ENCODE results near the gene CAP2. TPM values are rescaled to one million over a fixed set of nuclear protein-coding genes. Genes with fewer than 3 reads are reported as not detected.
"Not testable (repeated sequence)": the region's sequence is repeated elsewhere in the genome, so short reads cannot be mapped to it uniquely, and the experiment has no call there.

CAP2 gene
- total and polyA plus RNA-seq, 8 donors: 0.61 to 78.8 (median 4.2) TPM

DNA sequence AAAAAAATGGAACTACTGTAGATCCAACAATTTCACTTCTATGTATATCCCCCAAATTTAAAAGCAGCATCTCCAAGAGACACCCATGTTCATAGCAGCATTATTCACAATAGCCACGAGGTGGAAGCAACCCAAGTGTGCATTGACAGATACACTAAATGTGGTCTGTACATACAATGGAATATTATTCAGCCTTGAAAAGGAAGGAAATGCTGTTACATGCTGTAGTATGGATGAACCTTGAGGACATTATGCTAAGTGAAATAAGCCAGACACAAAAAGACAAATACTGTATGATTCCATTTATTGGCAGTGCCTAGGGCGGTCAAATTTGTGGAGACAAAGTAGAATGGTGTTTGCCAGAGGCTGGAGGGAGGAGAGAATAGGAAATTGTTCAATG, 34.2 kb downstream of the CAP2 start:
- H3K9me3 ChIP-seq: no peaks in the 10 kb centered on the region
- no peak for DNase-seq
- TF ChIP-seq EP300 (IDR thresholded peaks at IDR 0.05) (no peak), POLR2AphosphoS5 (IDR thresholded peaks at IDR 0.05) (no peak)
- intact Hi-C loops (cut with DNase I; ENCODE audit: low total_unique reads): no loop called here
- H3K27me3 ChIP-seq: no peaks in the 10 kb centered on the region
- H3K36me3 ChIP-seq: no peaks in the 10 kb centered on the region
- H3K4me3 ChIP-seq: no peak overlapping the region
- no peak overlapping the region for H3K27ac ChIP-seq
- H3K4me1 ChIP-seq: peaks cover 0 to 10% (median 0%) of the 10 kb centered on the region in 4 donors
- WGBS, 5 donors: 79 to 88% (median 84%) methylated on average over 2 of the region's 2 CpGs

DNA sequence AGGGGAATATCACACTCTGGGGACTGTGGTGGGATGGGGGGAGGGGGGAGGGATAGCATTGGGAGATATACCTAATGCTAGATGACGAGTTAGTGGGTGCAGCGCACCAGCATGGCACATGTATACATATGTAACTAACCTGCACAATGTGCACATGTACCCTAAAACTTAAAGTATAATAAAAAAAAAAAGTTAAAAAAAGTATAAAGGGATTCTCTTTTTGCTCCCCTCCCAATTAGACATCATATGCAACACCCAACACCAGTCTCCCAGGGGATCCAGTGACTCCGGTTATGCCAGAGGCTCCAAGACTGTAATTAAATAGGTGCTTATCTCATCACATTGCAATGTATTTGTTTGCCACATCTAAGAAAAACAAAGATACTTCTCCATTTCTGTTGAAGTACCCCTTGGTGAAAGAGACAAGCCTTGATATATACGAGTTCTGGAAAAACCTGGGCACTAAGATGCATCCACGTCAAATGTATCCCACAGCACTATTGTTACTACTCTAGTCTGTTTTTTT, 35.3 kb downstream of the CAP2 start:
- H3K27me3 ChIP-seq; H3K36me3 ChIP-seq; H3K9me3 ChIP-seq; DNase-seq; H3K4me3 ChIP-seq; H3K27ac ChIP-seq; intact Hi-C loops (cut with DNase I; ENCODE audit: low total_unique reads): not testable (repeated sequence)
- WGBS, 5 donors: 85 to 92% (median 89%) methylated on average over 3 to 5 of the region's 5 CpGs
- H3K4me1 ChIP-seq: peaks cover 0 to 10% (median 0%) of the 10 kb centered on the region in 4 donors

GRCh38 chr6:17429383-17430061, 36.1 kb downstream of the CAP2 start:
- Histone ChIP-seq H3K9me3 (no peaks in the 10 kb centered on the region), H3K36me3 (no peaks in the 10 kb centered on the region), H3K4me3 (no peak overlapping the region), H3K27ac (peak overlapping the region in 1 of 5 donors; percentile 32), H3K27me3 (no peaks in the 10 kb centered on the region), H3K4me1 (peaks cover 0 to 10% (median 0%) of the 10 kb centered on the region in 4 donors)
- intact Hi-C loops (cut with DNase I; ENCODE audit: low total_unique reads): no loop called here
- WGBS, 5 donors: 44 to 79% (median 68%) methylated on average over 3 of the region's 3 CpGs
- TF ChIP-seq POLR2AphosphoS5 (IDR thresholded peaks at IDR 0.05): peak in 2 of 3 donors; percentile 11 to 25
- TF ChIP-seq EP300 (IDR thresholded peaks at IDR 0.05): no peak
- peak in 1 of 2 donors; percentile 71 for DNase-seq

GRCh38 chr6:17431581-17431980, 38.2 kb downstream of the CAP2 start:
- TF ChIP-seq EP300 (IDR thresholded peaks at IDR 0.05): no peak
- TF ChIP-seq POLR2A (IDR thresholded peaks at IDR 0.05): no peak
- TF ChIP-seq POLR2AphosphoS5 (IDR thresholded peaks at IDR 0.05): peak in 1 of 3 donors; percentile 23
- Histone ChIP-seq H3K27me3 (no peaks in the 10 kb centered on the region), H3K4me3 (no peak overlapping the region), H3K9me3 (no peaks in the 10 kb centered on the region), H3K4me1 (peaks cover 0 to 10% (median 0%) of the 10 kb centered on the region in 4 donors), H3K27ac (no peak overlapping the region), H3K36me3 (no peaks in the 10 kb centered on the region)
- 38 to 70% (median 63%) methylated on average over 2 of the region's 2 CpGs for WGBS, 5 donors
- intact Hi-C loops (cut with DNase I; ENCODE audit: low total_unique reads): no loop called here
- DNase-seq: no peak

GRCh38 chr6:17432356-17432755, 39.0 kb downstream of the CAP2 start:
- TF ChIP-seq CTCF (IDR thresholded peaks at IDR 0.05): no peak
- TF ChIP-seq EP300 (IDR thresholded peaks at IDR 0.05): no peak
- TF ChIP-seq POLR2A (IDR thresholded peaks at IDR 0.05): no peak
- TF ChIP-seq POLR2AphosphoS5 (IDR thresholded peaks at IDR 0.05): no peak
- intact Hi-C loops (cut with DNase I; ENCODE audit: low total_unique reads): no loop called here
- H3K27ac ChIP-seq: no peak overlapping the region
- H3K27me3 ChIP-seq: no peaks in the 10 kb centered on the region
- WGBS, 5 donors: 53 to 70% (median 61%) methylated on average over 2 of the region's 2 CpGs
- H3K36me3 ChIP-seq: no peaks in the 10 kb centered on the region
- no peak overlapping the region for H3K4me3 ChIP-seq
- H3K9me3 ChIP-seq: no peaks in the 10 kb centered on the region
- no peak for DNase-seq
- H3K4me1 ChIP-seq: peaks cover 0 to 10% (median 0%) of the 10 kb centered on the region in 4 donors

GRCh38 chr6:17439243-17439993, 46.0 kb downstream of the CAP2 start:
- no peaks in the 10 kb centered on the region for H3K9me3 ChIP-seq
- 54 to 80% (median 69%) methylated on average over 4 to 11 of the region's 11 CpGs for WGBS, 5 donors
- no peaks in the 10 kb centered on the region for H3K27me3 ChIP-seq
- TF ChIP-seq POLR2AphosphoS5 (IDR thresholded peaks at IDR 0.05) (no peak), EP300 (IDR thresholded peaks at IDR 0.05) (no peak), POLR2A (IDR thresholded peaks at IDR 0.05) (no peak), CTCF (IDR thresholded peaks at IDR 0.05) (no peak)
- no peaks in the 10 kb centered on the region for H3K4me1 ChIP-seq
- no peak overlapping the region for H3K27ac ChIP-seq
- H3K4me3 ChIP-seq: no peak overlapping the region
- no peak for DNase-seq
- H3K36me3 ChIP-seq: no peaks in the 10 kb centered on the region
- intact Hi-C loops (cut with DNase I; ENCODE audit: low total_unique reads): no loop called here

DNA sequence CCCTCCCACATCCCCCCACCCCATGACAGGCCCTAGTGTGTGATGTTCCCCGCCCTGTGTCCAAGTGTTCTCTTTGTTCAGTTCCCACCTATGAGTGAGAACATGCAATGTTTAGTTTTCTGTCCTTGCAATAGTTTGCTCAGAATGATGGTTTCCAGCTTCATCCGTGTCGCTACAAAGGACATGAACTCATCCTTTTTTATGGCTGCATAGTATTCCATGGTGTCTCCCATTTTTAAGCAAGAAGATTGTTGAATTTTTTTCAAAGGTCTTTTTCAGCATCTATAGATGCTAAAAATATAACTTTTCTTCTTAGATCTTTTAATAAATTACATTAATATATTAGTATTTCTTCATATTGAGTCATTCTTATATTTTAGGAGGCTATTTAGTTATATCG, 47.4 kb downstream of the CAP2 start:
- H3K9me3 ChIP-seq; H3K27ac ChIP-seq; H3K36me3 ChIP-seq; intact Hi-C loops (cut with DNase I; ENCODE audit: low total_unique reads); H3K27me3 ChIP-seq; H3K4me1 ChIP-seq; H3K4me3 ChIP-seq; DNase-seq: not testable (repeated sequence)
- WGBS, 5 donors: 94 to 98% (median 95%) methylated on average over 4 of the region's 4 CpGs
